Posterior cingulate gyrus (tissue), 11 donors: ENCODE measurements around the gene TFF1.

ENCODE experiments used
- DNase-seq, 10 donors: peaks; one replicate each; pipeline versions ENCODE4 v3.0.0 to v3.0.0-alpha.2; 2020 to 2021; ENCODE audit warnings: mixed read lengths in 3 of 10
- intact Hi-C: fragments of 100-400 bp; cut with DNase I; formaldehyde crosslinking; loops from one replicate; pipeline ENCODE4 v1.15.1; 2023

TFF1 gene

DNA sequence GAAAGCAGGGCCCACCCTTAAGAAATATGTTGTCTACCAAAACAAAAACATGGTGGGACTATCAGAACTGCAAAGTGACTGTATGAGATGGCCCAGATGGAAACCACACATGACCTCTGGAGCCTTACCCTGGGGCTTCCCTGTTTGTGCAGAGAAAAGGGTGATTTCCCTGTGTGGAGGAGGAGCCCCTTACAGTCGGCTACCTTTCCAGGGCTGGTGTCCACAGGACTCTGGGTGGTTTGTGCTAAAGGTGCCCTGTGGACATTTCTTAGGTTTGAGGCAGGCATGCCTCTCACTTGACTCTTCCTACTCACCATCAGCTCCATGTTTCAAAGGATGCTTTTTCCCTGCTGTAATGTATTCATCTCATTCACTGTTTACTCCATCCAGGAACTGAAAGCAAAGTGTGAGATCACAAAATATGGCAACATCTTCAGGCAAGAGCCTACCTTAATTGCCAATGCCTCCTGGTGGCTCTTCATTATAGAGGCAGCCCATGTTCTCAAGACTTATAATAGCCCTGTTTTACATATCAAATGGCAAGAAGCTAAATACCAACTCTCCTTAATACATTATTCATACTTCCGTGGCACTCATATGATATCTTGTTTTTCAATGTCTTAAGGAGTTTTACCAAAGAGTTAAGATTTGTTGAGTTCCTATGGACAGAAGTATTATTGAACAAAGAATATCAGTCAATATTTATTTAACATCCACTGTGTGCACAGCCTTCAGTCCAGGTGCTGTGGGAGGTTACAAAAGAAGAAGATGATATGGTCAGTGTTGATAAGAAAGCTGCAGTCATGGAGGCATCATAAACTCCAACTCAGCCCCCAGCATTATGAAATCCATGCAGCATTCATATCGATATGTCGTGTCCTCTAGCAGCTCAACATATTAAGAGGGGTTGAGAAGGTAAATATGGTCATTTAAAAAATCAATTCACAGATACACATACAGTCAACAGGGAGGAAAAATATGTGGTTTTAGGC is 35.7 kb downstream of the TFF1 start:
- no peak for DNase-seq
- intact Hi-C loops: no loop called here

DNA sequence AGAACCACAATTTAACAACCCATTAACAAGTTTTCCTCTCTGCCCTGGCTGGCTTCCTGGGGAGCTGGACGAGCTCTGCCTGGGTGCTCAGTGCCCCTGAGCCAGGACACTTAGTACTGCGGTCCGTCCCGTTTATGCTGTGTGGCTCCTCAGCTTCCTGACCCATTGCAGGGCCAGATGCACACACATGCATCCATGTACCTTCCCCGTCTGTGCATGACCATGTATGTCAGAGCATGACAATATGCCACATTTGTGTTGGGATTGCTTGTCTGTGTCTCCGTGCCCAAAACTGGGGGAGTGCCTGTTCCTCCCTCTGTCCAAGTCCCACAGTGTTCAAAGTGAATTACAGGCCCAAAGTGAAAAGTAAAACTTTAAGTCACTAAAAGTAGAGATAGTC is 41.4 kb downstream of the TFF1 start:
- DNase-seq: peak in 1 of 10 donors; percentile 18

DNA sequence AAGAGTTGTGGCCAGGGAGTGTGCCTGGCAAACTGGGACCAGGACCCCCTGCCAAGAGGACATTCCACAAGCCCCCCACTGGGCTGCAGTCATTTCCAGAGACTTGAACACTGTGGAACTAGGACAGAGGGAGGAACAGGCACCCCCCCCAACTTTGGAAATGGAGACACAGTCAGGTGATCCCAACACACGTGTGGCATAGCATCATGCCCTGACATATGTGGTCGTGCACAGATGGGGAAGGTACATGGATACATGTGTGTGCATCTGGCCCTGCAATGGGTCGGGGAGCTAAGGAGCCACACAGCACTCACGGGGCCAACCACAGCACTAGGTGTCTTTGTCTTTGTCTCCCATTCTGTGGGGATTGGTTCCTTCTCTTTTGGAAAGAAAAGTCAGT is 44.5 kb downstream of the TFF1 start:
- intact Hi-C loops: no loop called here
- peak in 1 of 10 donors; percentile 43 for DNase-seq

More for the DNA sequence above, 41.4 kb downstream of the TFF1 start:
- intact Hi-C loops: no loop called here

DNA sequence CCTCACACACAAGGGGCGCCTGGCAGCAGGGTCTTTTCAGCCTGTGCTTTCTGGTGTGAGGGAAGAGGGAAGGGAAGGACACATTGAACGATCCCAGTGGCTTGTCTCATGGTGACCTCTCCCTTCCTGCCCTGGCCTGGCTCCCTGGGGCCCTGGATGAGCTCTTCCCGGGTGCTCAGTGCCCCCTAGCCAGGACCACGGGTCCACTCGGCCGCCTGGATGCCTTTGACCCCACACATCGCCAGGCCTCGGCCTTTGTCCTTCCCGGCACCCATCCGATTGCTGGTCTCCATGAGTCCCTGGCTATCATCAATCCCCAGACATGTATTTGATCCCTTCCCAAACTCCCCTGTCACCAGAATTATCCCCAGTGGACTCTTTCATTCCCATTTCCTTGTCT is 45.1 kb downstream of the TFF1 start:
- intact Hi-C loops: no loop called here
- DNase-seq: peak in 1 of 10 donors; percentile 55

DNA sequence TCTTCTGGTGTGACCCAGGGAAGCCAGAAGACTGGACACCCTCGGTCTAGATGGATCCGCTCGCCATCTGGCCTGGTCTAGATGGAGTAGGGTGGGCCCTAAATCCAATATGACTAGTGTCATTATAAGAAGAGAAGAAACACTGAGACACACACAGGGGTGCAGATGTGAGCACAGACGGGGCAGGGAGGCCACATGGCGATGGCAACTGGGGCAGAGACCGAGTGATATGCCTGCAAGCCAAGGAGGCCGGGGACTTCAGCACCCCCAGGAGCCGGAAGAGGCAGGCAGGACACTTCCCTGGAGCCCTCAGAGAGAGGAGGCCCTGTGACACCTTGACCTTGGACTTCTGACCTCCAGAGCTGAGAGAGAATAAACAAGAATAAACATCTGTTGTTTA is 45.5 kb downstream of the TFF1 start:
- DNase-seq: peak in 1 of 10 donors; percentile 27
- intact Hi-C loops: no loop called here

DNA sequence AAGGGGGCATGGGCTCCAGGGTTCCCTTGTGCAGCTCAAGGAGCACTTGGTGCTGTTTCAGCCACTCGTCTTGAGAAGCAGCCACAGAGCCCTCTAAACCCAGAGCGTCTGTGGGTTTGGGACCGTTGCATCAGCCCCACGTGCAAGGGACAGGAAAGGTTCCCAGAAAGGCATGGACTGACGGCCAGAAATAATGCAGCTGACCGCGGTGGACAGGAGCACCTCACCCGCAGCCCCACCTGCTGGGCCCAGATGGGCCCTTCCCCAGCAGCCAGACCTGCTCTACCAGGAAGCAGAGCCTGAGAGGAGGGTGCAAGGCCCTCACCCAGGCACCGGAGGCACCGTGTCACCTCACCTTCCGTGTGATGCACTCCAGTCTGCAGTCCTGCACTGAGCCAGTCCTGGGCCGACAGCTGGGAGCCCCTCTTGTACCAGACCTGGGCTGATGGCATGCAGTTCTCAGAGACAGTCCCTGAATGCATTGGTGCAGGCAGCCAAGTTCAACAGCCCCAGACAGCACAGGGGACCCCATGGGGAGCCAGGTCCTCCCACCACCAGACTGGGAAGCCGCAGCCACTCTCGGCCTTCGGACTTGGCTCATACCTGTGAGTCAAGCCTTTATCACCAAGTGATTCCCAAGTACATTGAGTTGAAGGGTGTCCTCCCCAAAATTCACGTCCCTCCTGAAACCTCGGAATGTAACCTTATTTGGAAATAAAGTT is 46.3 kb downstream of the TFF1 start:
- intact Hi-C loops: no loop called here
- peak in 2 of 10 donors; percentile 52 to 78 for DNase-seq

DNA sequence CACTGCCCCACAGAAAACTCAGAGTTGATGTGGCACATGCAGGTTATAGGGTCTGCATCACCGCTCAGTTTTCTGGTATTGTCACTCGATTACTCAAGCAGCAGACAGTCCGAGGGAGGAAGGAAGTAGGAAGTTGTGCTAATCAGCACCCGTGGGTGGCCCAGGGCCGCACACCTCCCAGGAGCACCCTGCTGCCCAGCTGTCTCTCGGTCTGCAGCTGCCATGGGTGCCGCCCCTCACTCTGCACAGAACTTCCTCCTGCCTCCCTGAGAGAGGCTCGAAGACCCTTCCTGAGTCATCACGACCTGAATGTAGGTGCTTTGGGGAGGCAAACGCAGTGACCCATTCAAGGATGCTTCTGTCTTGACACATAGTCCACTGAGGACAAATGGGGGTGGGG is 47.0 kb downstream of the TFF1 start:
- intact Hi-C loops: no loop called here
- peak in 2 of 10 donors; percentile 42 to 68 for DNase-seq

DNA sequence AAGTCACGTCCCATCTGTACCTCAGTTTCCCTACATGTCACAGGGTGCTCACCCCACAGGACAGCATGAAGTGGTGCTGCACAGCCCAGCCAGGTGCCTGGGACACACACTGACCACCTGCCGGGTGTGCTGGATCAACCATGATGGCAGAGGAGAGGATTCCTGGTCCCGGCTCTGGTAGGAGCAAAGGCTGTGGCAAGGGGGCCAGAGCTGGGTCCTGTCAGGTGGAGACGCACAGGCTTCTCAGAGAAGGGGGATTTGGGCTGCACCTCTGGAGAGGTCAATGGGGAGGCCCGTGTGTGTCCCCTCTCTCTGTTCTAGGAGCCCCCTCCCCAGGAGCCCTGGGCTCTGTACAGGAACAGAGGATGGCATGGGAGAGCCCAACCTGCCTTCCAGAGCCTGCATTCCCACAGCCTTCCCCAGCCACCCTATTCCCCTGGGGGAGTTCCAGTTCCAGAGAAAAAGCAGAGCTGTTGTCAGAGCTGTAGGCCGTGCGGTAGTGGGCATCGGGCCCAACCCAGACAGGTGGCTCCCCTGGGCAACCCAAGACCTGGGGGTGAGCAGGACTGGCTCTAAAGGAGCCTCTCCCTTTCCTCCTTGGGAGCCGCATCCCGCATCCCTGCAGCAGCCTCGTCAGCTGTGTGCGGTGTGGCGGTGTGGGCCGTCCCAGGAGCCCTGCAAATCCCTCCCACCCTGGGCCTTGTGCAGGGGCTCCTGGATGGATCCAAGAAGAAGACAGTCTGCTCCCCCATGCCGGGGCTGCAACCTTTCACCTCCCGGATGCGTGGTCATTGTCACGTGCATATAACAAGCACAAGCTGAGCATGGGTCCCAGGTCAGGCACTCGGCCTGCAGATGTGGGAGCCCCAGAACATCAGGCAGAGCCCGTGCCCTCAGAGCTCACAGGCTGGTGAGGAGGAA is 48.2 kb downstream of the TFF1 start:
- peak in 2 of 10 donors; percentile 62 to 79 for DNase-seq
- intact Hi-C loops: no loop called here

DNA sequence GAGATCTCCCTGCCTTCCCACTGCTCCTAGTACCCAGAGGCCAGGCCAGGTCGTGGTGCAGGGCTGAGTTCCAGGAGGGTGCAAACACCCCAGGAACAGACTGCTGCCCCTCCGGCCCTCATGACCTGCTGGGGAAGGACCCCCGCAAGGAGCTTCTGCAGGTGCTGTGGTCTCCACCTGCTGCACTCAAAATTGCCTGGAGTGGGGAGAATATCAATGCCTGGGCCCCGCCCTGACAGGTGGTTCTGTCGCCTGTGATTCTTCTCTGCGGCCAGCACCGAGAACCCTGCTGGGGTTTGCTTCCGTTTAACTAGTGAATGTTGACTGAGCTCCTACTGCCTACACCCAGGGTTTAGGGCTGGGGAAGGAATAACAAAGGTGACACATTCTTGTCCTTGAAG is 49.0 kb downstream of the TFF1 start:
- intact Hi-C loops: no loop called here
- DNase-seq: peak in 2 of 10 donors; percentile 41 to 48

DNA sequence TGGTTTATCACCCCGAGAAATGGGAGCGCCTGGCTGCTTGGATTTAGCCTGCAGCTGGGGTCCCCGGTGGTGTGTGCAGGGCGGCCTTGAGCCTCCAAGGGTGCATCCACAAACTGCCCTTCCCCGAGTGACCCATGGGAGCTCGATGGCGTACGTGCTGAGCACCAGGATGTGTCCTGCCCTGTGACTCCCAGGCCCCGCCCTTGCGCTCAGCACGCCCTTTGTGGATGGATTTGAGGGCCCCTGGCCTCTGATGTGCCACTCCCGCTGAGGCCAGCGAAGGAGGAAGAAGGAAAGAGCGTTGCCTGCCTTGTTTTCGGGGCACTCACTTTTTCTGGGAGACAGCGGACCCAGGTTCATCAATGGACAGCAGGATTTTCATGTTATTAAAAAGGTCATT is 49.4 kb downstream of the TFF1 start:
- DNase-seq: peak in 2 of 10 donors; percentile 53 to 66

DNA sequence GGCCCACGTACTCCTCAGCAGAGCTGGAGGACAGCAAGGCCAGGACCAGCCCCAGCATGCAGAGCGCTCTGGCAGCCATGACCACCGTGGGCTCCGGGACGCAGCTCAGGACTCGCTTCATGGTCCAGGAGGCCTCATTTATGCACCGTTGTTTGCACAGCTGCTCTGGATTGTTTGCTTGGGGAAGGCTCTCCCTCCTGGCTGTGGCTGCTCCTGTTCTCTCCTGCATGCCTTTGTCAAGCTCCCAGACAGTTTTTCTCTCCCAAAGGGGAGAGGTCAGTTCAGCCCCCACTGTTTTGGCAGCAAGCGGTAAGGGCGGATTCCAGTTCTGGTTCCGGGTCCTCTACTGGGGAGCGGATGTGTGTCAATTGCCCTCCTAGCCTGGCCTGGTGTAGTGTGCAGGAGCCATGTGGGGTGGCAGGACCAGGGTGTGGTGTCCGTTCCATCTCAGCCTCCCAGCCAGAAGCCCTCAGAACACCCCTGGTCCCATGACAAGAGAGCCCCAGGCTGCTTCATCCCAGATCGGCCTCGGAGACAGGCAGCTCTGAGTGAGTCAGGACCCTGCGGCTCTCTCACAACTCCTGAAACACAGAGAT is 50.9 kb downstream of the TFF1 start, which contains the start of gene TFF3:
TSS of gene TFF3 (minus strand) at position 114 of the 596 bp plus-strand sequence. CDS start at position 79, 35 bp downstream.
- DNase-seq: peak in 1 of 10 donors; percentile 60
- intact Hi-C loops: no loop called here

More for the DNA sequence above, 49.4 kb downstream of the TFF1 start:
- intact Hi-C loops: no loop called here

DNA sequence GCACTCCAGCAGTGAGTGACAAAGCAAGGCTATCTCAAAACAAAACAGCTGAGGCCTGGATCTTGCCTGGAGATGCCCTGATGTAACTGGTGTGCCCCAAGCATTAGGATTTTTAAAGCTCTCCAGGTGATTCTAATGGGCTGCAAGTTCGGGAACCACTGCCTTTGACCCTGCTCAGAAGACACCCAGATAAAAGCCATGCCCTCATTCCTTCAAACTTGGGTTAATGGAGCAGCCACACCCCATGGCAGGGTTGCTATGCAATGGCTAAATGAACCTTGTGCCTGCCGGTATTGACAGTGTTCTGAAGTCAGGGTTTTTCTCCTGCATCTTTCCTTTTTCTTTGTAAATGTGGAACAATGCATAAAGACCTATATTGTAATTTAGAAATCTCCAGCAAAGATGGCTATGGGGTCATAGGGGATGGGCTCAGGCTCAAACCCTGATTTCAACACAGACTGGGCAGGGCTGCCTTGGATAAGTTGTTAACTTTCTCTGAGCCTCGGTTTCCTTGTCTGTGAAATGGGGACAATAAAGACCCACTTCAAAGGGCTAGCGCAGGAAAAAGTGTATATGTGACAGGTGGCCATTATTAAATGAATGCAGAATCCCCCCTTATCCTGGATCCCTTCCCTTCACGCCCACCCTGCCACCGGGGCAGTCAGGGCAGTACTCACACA is 51.6 kb downstream of the TFF1 start:
- peak in 1 of 10 donors; percentile 4 for DNase-seq

DNA sequence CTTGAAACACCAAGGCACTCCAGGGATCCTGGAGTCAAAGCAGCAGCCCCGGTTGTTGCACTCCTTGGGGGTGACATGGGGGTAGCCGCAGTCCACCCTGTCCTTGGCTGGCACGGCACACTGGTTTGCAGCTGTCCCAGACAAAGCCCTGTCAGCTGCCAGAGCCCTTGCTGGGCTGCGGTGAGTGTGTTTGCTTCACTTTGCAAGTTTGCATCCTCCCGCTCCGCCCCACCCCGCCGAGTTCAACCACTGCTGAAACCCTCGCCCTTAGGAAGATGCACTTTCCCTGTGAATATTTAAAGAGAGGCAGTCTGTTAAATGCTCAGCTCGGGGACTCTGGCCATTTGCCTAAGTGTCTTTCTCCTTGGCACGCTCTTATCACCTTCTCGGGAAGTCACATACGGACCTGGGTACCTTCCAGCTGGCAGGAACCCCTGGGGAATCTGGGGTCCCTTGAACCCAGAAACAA is 52.8 kb downstream of the TFF1 start:
- DNase-seq: peak in 3 of 10 donors; percentile 25 to 69 (median 46)
- intact Hi-C loops: no loop called here

More for the DNA sequence above, 51.6 kb downstream of the TFF1 start:
- intact Hi-C loops: no loop called here

DNA sequence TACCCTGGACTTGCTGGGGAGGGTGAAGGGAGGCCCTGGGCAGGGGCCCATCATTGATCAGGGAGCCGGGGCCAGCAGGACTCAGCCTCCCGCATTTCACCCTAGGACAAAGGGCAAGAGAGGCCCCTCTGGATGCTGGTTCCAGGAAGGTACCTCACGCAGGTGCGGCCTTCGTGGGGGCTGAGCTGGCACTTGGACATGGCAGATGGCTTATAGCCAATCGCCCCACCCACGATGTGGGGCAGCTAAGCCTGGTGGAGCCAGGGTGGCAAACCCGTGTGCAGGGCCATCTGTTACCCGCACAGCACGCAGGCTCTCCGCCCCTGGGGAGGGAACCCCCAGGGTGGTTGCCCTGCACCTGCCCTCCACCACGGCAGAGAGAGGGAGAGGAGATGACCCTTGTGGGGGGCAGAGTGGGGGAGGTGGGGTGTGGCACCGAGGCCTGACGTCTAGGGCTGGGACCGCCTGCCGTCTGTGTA is 53.7 kb downstream of the TFF1 start:
- peak in 2 of 10 donors; percentile 74 to 79 for DNase-seq
- intact Hi-C loops: no loop called here
